Bronchial epithelial cell (primary cell): Measurements from ENCODE around the gene PLP1. TPM values are rescaled to one million over a fixed set of nuclear protein-coding genes. Genes with fewer than 3 reads are reported as not detected.

Experiments
- DNase-seq: peaks from one replicate; pipeline ENCODE4 v3.0.0-alpha.2; 2010; ENCODE audit warnings: low read depth
- FAIRE-seq: peaks from 2 replicates; lab custom pipeline; 2011; peaks lifted over from hg19 to GRCh38; lab: Jason Lieb, UNC
- H3K27me3 ChIP-seq: 2 replicates; pipeline ENCODE4 v1.5.1; 2011; ENCODE audit warnings: low read length; ENCODE audit not compliant: control insufficient read depth, insufficient read depth
- H3K36me3 ChIP-seq: 2 replicates; pipeline ENCODE4 v1.5.1; 2011; ENCODE audit warnings: low read length; ENCODE audit not compliant: control insufficient read depth, insufficient read depth
- H3K4me3 ChIP-seq: 2 replicates; pipeline ENCODE4 v1.5.1; 2011; ENCODE audit warnings: mild to moderate bottlenecking, low read depth, low read length, control low read depth
- total RNA-seq: library from RNA; depleted of rRNA; stranded (reverse); fragments of >200 nt; gene quantifications from 2 replicates; pipeline ENCODE4 v1.2.1, GENCODE V29; 2014
- TF ChIP-seq, protein P1 (sequence below): IDR thresholded peaks from 2 replicates; pipeline ENCODE4 v1.5.1; 2011; ENCODE audit warnings: mild to moderate bottlenecking, moderate library complexity, low read length, control low read depth, inconsistent platforms; ENCODE audit not compliant: insufficient read depth, severe bottlenecking

The PLP1 gene
- total RNA-seq, 1 donor from 2014 or later: not detected

DNA sequence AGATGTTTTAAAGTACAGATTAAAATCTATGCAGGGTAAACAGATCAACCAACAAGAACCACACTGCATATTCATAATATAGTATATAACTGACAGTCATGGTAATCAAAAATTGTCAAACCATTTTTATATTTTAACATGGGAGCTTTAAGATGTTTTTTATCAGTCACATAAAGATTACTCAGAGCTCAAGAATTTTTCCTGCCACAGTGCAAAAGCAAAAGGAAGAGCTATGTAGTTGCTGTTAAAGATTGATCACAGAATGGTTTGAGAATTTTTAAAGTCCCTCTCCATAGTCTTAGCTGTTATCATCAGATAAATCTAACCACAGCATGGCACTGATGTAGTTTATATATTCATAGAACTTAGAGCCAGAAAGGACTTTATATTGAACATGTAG is 47.0 kb downstream of the PLP1 start:
- TF ChIP-seq, protein P1, sequence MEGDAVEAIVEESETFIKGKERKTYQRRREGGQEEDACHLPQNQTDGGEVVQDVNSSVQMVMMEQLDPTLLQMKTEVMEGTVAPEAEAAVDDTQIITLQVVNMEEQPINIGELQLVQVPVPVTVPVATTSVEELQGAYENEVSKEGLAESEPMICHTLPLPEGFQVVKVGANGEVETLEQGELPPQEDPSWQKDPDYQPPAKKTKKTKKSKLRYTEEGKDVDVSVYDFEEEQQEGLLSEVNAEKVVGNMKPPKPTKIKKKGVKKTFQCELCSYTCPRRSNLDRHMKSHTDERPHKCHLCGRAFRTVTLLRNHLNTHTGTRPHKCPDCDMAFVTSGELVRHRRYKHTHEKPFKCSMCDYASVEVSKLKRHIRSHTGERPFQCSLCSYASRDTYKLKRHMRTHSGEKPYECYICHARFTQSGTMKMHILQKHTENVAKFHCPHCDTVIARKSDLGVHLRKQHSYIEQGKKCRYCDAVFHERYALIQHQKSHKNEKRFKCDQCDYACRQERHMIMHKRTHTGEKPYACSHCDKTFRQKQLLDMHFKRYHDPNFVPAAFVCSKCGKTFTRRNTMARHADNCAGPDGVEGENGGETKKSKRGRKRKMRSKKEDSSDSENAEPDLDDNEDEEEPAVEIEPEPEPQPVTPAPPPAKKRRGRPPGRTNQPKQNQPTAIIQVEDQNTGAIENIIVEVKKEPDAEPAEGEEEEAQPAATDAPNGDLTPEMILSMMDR: no peak
- Histone ChIP-seq H3K4me3 (no peak overlapping the region), H3K36me3 (no peaks in the 10 kb centered on the region), H3K27me3 (no peaks in the 10 kb centered on the region)
- DNase-seq: no peak
- FAIRE-seq: no peak

DNA sequence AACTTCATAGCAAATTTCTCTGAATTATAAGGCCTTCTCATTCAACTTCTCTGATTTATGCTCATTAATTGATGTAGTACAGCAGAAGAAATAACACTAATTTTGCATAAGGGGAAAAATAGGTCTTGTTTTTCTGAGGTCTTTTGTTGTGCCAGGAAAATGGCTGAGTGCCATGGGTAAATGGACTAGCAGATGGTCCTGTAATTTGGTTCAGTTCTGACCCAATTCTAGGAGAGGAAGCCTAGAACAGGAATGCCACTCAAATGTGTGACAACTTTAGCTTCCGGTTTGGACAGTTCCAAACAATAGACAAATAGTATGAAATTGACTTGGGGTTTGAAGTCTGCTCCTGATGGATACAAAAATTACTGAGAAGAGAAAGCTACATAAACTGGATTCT is 49.2 kb downstream of the PLP1 start:
- H3K36me3 ChIP-seq: no peaks in the 10 kb centered on the region
- TF ChIP-seq, protein P1: no peak
- FAIRE-seq (no peak), DNase-seq (no peak)
- H3K4me3 ChIP-seq: no peak overlapping the region
- H3K27me3 ChIP-seq: no peaks in the 10 kb centered on the region

DNA sequence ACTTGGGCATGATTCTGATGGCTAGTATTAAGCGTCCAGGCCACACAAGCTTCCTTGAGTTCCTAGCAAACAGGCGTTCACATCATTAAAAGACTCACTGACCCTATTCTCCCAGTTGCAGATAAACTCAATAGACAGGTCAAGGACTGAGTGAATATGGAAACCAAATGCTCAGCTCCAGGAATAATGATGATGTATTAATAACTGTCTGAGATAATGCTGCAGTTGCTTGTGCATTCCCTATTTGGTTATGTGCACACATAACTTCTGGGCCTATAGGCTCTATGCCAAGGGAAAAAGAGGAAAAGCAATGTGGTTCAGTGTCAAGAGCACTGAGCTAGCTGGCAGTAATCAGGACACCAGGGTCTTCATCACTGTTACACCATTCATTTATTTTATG is 51.9 kb downstream of the PLP1 start:
- no peak for DNase-seq
- no peak for FAIRE-seq
- H3K4me3 ChIP-seq: no peak overlapping the region
- no peaks in the 10 kb centered on the region for H3K36me3 ChIP-seq
- H3K27me3 ChIP-seq: no peaks in the 10 kb centered on the region
- TF ChIP-seq, protein P1: no peak

DNA sequence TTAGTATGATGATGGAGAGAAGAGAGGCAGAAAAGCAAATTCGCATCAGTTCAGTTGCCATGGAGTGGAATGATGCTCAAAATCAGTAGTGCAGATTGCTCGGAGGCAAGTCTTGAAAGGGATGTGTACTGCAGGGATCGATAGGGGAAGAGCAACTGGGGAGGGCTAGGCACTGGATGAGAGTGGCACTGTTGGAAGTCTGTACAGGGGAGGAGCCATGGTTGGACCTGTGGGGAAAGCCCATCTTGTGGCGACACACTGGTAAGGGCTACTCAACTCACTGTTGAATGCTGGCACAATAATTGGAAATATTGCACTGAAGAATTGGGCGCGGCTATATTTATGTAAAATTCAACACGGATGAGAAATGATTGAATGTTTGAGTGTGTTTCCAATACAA is 54.2 kb downstream of the PLP1 start:
- no peak for DNase-seq
- no peak for FAIRE-seq
- TF ChIP-seq, protein P1: no peak
- no peaks in the 10 kb centered on the region for H3K36me3 ChIP-seq
- no peak overlapping the region for H3K4me3 ChIP-seq
- no peaks in the 10 kb centered on the region for H3K27me3 ChIP-seq

DNA sequence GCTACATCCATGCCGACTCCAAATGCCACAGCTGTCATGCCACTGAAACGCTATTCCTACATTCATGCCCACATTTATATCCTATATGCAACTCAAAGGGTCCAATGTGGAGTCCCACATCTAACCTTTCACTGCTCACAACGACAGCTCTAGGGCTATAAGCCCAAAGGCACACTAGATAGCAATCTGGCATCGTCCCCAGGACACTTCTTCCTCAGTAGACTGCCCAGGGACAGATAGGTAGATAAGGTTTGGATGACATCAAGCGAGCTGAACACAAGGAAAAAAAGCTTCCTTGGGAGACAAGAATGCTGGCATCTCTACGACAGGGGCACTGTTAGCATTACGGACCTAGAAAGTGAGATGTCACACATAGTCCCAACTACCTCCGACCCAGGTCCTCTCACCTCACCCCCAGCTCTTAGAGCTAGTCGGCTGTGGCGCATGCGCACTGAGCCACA is 54.7 kb downstream of the PLP1 start:
- H3K4me3 ChIP-seq: peak overlapping the region; percentile 41
- H3K27me3 ChIP-seq: no peaks in the 10 kb centered on the region
- FAIRE-seq (no peak), DNase-seq (no peak)
- TF ChIP-seq, protein P1: no peak
- H3K36me3 ChIP-seq: no peaks in the 10 kb centered on the region

DNA sequence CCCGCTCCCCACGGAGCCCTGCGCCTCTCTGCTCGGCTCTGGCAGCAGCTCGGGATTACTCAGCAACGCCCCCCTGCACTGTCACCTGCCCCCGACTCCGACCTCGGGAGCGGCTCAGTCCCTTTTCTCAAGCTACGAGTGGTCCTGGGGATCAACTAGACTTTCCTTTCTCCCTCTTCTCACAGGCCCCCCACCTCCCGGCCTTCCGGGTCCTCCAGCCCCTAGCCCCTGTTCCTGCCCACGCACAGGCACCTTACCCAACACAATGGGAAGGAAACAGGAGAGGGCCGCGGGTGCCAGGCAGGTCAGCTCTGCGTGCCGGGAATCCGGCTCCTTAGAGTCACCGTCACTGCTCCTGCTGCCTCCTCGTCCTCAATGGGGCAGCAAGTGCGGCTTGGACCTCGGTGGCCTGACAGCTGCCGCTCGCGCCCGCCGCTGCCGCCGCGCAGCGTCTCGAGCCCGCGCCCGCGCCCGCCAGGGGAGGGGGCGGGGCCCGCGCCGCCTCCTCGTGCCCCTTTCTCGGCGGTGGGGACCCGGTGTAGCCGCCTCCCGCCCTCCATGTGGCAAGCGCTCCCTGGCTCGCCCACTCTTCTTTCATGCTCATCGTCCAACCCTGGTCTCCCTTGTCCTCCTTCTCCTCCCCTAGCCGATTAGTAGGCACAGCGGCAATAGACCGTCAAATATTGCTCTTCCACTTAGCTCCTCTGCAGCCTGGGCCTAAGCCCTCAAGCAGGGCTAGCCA is 55.3 kb downstream of the PLP1 start, which contains the start of gene RAB9B:
TSS of gene RAB9B (minus strand) at position 455 of the 742 bp plus-strand sequence. CDS start 6,473 bp downstream, outside the sequence.
- Histone ChIP-seq H3K4me3 (peak within 1 kb of the TSS; percentile 41), H3K36me3 (no peaks in the 10 kb centered on the region), H3K27me3 (no peaks in the 10 kb centered on the region)
- no peak for FAIRE-seq
- DNase-seq: peak; percentile 28
- TF ChIP-seq, protein P1: no peak
